ENCODE data around the gene SBF1. TPM values are rescaled to one million over a fixed set of nuclear protein-coding genes. Genes with fewer than 3 reads are reported as not detected.

Gene SBF1
- total RNA-seq, 3 donors from 2014 or later, result 30.6 to 33.1 (median 30.6) TPM

DNA sequence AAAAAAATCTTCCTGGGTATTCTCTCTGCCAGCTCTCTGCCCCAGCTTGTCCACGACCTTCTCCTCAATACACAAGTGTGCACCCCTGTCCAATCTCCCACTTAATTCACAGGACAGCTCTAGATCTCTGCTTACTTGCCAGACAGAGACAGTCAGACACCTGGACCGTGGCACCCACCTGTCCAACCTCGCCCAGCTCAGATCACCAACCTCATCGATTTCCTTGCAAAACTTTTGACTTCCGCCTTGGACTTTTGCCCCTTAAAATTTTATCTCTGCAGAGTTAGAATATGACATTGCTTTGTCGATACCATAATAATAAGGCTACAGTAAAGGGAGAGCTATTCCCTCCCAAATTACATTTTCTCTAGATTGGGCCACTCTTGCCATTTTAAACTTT is 22.3 kb upstream of the SBF1 start:
- TF ChIP-seq POLR2AphosphoS5 (IDR thresholded peaks at IDR 0.05) (no peak), POLR2A (IDR thresholded peaks at IDR 0.05) (no peak)
- TF ChIP-seq, protein P1, sequence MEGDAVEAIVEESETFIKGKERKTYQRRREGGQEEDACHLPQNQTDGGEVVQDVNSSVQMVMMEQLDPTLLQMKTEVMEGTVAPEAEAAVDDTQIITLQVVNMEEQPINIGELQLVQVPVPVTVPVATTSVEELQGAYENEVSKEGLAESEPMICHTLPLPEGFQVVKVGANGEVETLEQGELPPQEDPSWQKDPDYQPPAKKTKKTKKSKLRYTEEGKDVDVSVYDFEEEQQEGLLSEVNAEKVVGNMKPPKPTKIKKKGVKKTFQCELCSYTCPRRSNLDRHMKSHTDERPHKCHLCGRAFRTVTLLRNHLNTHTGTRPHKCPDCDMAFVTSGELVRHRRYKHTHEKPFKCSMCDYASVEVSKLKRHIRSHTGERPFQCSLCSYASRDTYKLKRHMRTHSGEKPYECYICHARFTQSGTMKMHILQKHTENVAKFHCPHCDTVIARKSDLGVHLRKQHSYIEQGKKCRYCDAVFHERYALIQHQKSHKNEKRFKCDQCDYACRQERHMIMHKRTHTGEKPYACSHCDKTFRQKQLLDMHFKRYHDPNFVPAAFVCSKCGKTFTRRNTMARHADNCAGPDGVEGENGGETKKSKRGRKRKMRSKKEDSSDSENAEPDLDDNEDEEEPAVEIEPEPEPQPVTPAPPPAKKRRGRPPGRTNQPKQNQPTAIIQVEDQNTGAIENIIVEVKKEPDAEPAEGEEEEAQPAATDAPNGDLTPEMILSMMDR (IDR thresholded peaks at IDR 0.05), result no peak

DNA sequence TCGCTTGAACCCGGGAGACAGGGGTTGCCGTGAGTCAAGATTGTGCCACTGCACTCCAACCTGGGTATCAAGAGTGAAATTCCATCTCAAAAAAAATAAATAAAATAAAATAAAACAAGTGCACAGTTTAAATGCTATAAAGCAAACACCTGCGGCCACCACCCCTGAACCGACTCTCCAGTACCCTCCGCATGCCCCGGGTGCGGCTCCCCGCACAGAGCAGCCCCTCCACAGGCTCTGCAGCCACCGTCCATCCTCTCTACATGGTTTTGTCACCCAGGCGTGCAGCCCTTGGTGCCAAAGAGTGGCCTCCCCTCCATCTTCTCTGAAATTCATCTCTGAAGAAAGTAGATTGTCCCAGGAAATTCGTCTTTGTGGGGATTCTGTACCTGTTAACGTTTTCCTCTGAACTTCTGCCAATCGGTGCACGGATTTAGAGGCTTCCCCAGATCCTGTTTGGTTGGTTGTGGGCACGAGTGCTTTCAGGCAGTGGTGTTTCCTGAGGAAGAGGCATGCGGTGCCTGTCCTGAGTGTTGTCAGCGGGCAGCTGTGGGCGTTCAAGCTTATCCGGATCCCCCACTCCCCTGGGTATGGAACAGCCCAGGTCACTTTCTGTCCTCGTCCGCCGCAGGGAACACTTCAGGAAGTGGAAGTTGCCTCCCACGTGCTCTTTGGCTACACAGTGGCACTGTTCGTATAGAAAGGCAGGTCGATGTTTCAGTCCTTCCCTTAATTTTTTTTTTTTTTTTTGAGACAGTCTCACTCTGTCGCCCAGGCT is 15.9 kb upstream of the SBF1 start:
- Histone ChIP-seq H3K4me3 (no peak overlapping the region), H3K4me1 (no peaks in the 10 kb centered on the region), H3K36me3 (no peaks in the 10 kb centered on the region), H3K27ac (no peak overlapping the region), H3K27me3 (no peaks in the 10 kb centered on the region), H3K9me3 (no peaks in the 10 kb centered on the region)
- intact Hi-C loops (cut with DNase I; ENCODE audit: low total_unique reads), result no loop called here
- DNase-seq (ENCODE audit: low spot score in 2 of 2), result no peak
- TF ChIP-seq POLR2A (IDR thresholded peaks at IDR 0.05), result no peak
- no peak for TF ChIP-seq POLR2AphosphoS5 (IDR thresholded peaks at IDR 0.05)
- TF ChIP-seq, protein P1 (IDR thresholded peaks at IDR 0.05), result no peak

More for the DNA sequence above, 22.3 kb upstream of the SBF1 start:
- no peaks in the 10 kb centered on the region for H3K9me3 ChIP-seq
- no peaks in the 10 kb centered on the region for H3K27me3 ChIP-seq
- no peak overlapping the region for H3K27ac ChIP-seq
- intact Hi-C loops (cut with DNase I; ENCODE audit: low total_unique reads), result no loop called here
- DNase-seq (ENCODE audit: low spot score in 2 of 2), result no peak
- H3K4me1 ChIP-seq, result no peaks in the 10 kb centered on the region
- no peaks in the 10 kb centered on the region for H3K36me3 ChIP-seq
- H3K4me3 ChIP-seq, result no peak overlapping the region

DNA sequence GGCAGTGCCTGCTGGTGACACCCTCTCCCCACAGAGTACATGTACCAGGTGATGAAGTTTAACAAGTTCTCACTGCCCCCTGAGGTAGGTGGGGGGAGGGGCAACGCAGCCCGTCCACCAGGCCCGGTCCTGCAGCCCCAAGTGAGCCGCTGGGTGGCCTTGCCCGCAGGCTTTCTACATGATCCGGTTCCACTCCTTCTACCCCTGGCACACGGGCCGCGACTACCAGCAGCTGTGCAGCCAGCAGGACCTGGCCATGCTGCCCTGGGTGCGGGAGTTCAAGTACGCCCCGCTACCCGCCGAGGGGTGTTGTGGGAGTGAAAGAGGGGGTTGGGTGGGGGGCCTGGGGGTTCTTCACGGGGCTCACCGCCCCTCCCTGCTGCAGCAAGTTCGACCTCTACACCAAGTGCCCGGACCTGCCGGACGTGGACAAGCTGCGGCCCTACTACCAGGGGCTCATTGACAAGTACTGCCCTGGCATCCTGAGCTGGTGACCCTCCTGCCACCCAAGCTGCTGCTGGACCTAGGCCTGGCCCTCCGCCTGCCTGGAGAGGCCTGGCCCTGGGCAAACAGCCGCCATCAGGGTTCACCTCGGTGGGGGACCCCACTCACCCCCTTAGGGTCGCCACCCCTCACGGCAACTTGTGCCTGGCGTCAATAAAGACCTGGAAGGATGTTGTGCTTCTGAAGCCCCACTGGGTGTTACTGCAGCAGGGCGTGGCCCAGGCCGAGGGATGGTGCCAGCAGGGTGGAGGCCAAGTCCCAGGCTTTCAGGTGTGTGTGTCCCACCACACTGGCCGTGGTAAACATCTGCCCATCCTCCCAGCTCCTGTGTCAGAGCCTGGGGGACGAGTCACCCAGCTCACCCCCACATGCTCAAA is 14.8 kb upstream of the SBF1 start:
- no peak for DNase-seq (ENCODE audit: low spot score in 2 of 2)
- Histone ChIP-seq H3K4me1 (no peaks in the 10 kb centered on the region), H3K9me3 (no peaks in the 10 kb centered on the region), H3K36me3 (no peaks in the 10 kb centered on the region), H3K27ac (no peak overlapping the region), H3K4me3 (no peak overlapping the region), H3K27me3 (no peaks in the 10 kb centered on the region)
- TF ChIP-seq POLR2A (IDR thresholded peaks at IDR 0.05) (no peak), POLR2AphosphoS5 (IDR thresholded peaks at IDR 0.05) (no peak)
- TF ChIP-seq, protein P1 (IDR thresholded peaks at IDR 0.05), result no peak
- intact Hi-C loops (cut with DNase I; ENCODE audit: low total_unique reads), result no loop called here

DNA sequence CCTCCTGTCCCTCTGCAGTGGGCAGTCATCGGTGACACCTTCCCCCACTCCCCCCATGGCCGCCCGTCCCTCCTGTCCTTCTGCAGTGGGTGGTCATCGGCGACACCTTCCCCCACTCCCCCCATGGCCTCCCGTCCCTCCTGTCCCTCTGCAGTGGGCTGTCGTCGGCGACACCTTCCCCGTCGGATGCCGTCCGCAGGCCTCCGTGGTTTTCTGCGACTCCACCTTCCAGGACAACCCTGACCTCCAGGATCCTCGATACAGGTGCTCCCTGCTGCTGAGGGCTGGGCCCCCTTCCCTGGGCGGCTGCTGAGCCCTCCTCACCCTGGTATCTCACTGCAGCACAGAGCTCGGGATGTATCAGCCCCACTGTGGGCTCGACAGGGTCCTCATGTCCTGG is 14.1 kb upstream of the SBF1 start:
- Histone ChIP-seq H3K9me3 (no peaks in the 10 kb centered on the region), H3K27ac (no peak overlapping the region), H3K4me1 (no peaks in the 10 kb centered on the region), H3K27me3 (no peaks in the 10 kb centered on the region), H3K36me3 (no peaks in the 10 kb centered on the region), H3K4me3 (no peak overlapping the region)
- intact Hi-C loops (cut with DNase I; ENCODE audit: low total_unique reads), result no loop called here
- no peak for TF ChIP-seq POLR2AphosphoS5 (IDR thresholded peaks at IDR 0.05)
- no peak for TF ChIP-seq POLR2A (IDR thresholded peaks at IDR 0.05)
- TF ChIP-seq, protein P1 (IDR thresholded peaks at IDR 0.05), result no peak
- no peak for DNase-seq (ENCODE audit: low spot score in 2 of 2)
